Stimulated activated CD8-positive, alpha-beta memory T cell treated with anti-CD3 and anti-CD28 coated beads, Interleukin-7, amount 100 ng/mL, for 48 hours (primary cell): Measurements from ENCODE around the gene GBP3.
"Not testable (repeated sequence)": the region's sequence is repeated elsewhere in the genome, so short reads cannot be mapped to it uniquely, and the experiment has no call there.

ENCODE experiments used
- DNase-seq, 2 donors: peaks; one replicate each; pipeline ENCODE4 v3.0.0-alpha.2; 2020; ENCODE audit warnings: low read depth in 1 of 2; ENCODE audit errors: extremely low read depth in 1 of 2

The GBP3 gene

GRCh38 chr1:89041119-89041641, 18.5 kb upstream of the GBP3 start:
- no peak for DNase-seq

GRCh38 chr1:89040315-89040626, 17.6 kb upstream of the GBP3 start:
- DNase-seq, result no peak

- DNase-seq, result no peak
Observed at GRCh38 chr1:89037186-89037585, 14.5 kb upstream of the GBP3 start.

GRCh38 chr1:89035080-89035479, 12.4 kb upstream of the GBP3 start:
- no peak for DNase-seq

- not testable (repeated sequence) for DNase-seq
Observed at GRCh38 chr1:89034004-89034403, 11.3 kb upstream of the GBP3 start.

GRCh38 chr1:89029051-89029450, 6.4 kb upstream of the GBP3 start:
- not testable (repeated sequence) for DNase-seq

GRCh38 chr1:89025928-89026327, 3.3 kb upstream of the GBP3 start:
- no peak for DNase-seq

GRCh38 chr1:89023026-89023425, 360 bp upstream of the GBP3 start:
- DNase-seq, result no peak

GRCh38 chr1:89018318-89018717, 4.3 kb downstream of the GBP3 start:
- DNase-seq, result not testable (repeated sequence)

GRCh38 chr1:89008511-89008910, 14.2 kb downstream of the GBP3 start:
- no peak for DNase-seq

- DNase-seq, result no peak
Observed at GRCh38 chr1:89005286-89006151, 17.1 kb downstream of the GBP3 start.

- not testable (repeated sequence) for DNase-seq
Observed at GRCh38 chr1:89002176-89002575, 20.5 kb downstream of the GBP3 start.

- DNase-seq, result no peak
Observed at GRCh38 chr1:89001510-89001909, 21.2 kb downstream of the GBP3 start.

GRCh38 chr1:88998716-88999115, 23.9 kb downstream of the GBP3 start:
- no peak for DNase-seq

- no peak for DNase-seq
Observed at GRCh38 chr1:88990426-88990825, 32.2 kb downstream of the GBP3 start.

GRCh38 chr1:88985692-88986091, 37.0 kb downstream of the GBP3 start:
- DNase-seq, result no peak

GRCh38 chr1:88985032-88985431, 37.6 kb downstream of the GBP3 start:
- DNase-seq, result no peak

GRCh38 chr1:88984569-88984968, 38.1 kb downstream of the GBP3 start:
- no peak for DNase-seq

- DNase-seq, result no peak
Observed at GRCh38 chr1:88983791-88984559, 38.7 kb downstream of the GBP3 start.

- DNase-seq, result no peak
Observed at GRCh38 chr1:88982055-88982454, 40.6 kb downstream of the GBP3 start.

GRCh38 chr1:88981506-88981905, 41.2 kb downstream of the GBP3 start:
- DNase-seq, result not testable (repeated sequence)

- DNase-seq, result no peak
Observed at GRCh38 chr1:88980870-88981269, 41.8 kb downstream of the GBP3 start.
